Activated naive CD8-positive, alpha-beta T cell treated with anti-CD3 and anti-CD28 coated beads, Interleukin-2, amount 10 ng/mL, durations not matched to agents 7 days and 5 days (primary cell): Measurements from ENCODE around the gene FBXO47. TPM values are rescaled to one million over a fixed set of nuclear protein-coding genes. Genes with fewer than 3 reads are reported as not detected.
A peak's percentile ranks its signal among the peaks of the same experiment; 100 is the strongest.

Source experiments
- ATAC-seq: fragments of 150-1000 bp; cut with Tn5 transposase; one replicate; pipeline ENCODE4 v1.10.0; 2021; ENCODE audit warnings: low read depth, moderate library complexity
- POLR2A ChIA-PET: fragments of 350-600 bp; sonication (Branson Sonifier 250); formaldehyde crosslinking; loops from one replicate; lab custom pipeline; 2021; ENCODE audit warnings: antibody characterized with exemption; lab: Charles Lee
- DNase-seq: peaks from one replicate; pipeline ENCODE4 v3.0.0; 2021
- H3K27ac Mint-ChIP-seq: one replicate; pipeline ENCODE4 v1.8.0; 2022; ENCODE audit warnings: mild to moderate bottlenecking, mixed read lengths
- H3K27me3 Mint-ChIP-seq: one replicate; pipeline ENCODE4 v1.8.0; 2022; ENCODE audit warnings: mild to moderate bottlenecking, moderate library complexity, mixed read lengths
- H3K36me3 Mint-ChIP-seq: one replicate; pipeline ENCODE4 v1.8.0; 2021; ENCODE audit warnings: mild to moderate bottlenecking, mixed read lengths
- H3K4me1 Mint-ChIP-seq: one replicate; pipeline ENCODE4 v1.8.0; 2021; ENCODE audit warnings: mixed read lengths
- H3K4me3 Mint-ChIP-seq: one replicate; pipeline ENCODE4 v1.8.0; 2022; ENCODE audit warnings: mild to moderate bottlenecking, moderate library complexity, mixed read lengths
- H3K9me3 Mint-ChIP-seq: one replicate; pipeline ENCODE4 v1.8.0; 2021; ENCODE audit warnings: mixed read lengths
- total RNA-seq, 2 experiments: library from RNA; stranded (reverse); gene quantifications; one replicate each; pipeline ENCODE4 v1.2.3, GENCODE V29; 2021

The FBXO47 gene
- total RNA-seq, 2 experiments from 2014 or later: 0.14 TPM; not detected in 1

- Mint-ChIP-seq H3K36me3 (peaks cover 36% of the 10 kb centered on the region), H3K9me3 (no peaks in the 10 kb centered on the region), H3K4me3 (no peak overlapping the region), H3K27ac (no peak overlapping the region), H3K27me3 (no peaks in the 10 kb centered on the region), H3K4me1 (peaks cover 44% of the 10 kb centered on the region)
- POLR2A ChIA-PET: interaction anchor here (1.1 to 1.7 kb wide), 3 partner anchors 12 to 34 kb away, joined by 3 to 7 read pairs (median 4); partner anchors contain the start of genes LASP1 and LASP1NB
- DNase-seq (no peak), ATAC-seq (no peak)
Measured at GRCh38 chr17:38903404-38903803, 63.8 kb downstream of the FBXO47 start.

- Mint-ChIP-seq H3K4me1 (peaks cover 55% of the 10 kb centered on the region), H3K4me3 (peak overlapping the region; percentile 56), H3K36me3 (peaks cover 41% of the 10 kb centered on the region), H3K27me3 (no peaks in the 10 kb centered on the region), H3K9me3 (no peaks in the 10 kb centered on the region), H3K27ac (peak overlapping the region; percentile 82)
- ATAC-seq: peak; percentile 36
- DNase-seq: no peak
- POLR2A ChIA-PET: interaction anchor here (0.5 to 2.2 kb wide), 12 partner anchors 10 to 560 kb away, joined by 3 to 11 read pairs (median 6); partner anchors contain the start of genes CDK12, LASP1, LASP1NB and RPL23
Measured at GRCh38 chr17:38900978-38901656, 66.1 kb downstream of the FBXO47 start.

- Mint-ChIP-seq H3K4me3 (peak overlapping the region; percentile 68), H3K27me3 (no peaks in the 10 kb centered on the region), H3K4me1 (peaks cover 57% of the 10 kb centered on the region), H3K9me3 (no peaks in the 10 kb centered on the region), H3K27ac (peak overlapping the region; percentile 91), H3K36me3 (peaks cover 39% of the 10 kb centered on the region)
- no peak for DNase-seq
- POLR2A ChIA-PET: interaction anchor here (0.6 to 3.7 kb wide), 14 partner anchors 10 to 254 kb away, joined by 3 to 60 read pairs (median 9); partner anchors contain the start of genes LASP1, LASP1NB and RPL23
- no peak for ATAC-seq
Measured at GRCh38 chr17:38899421-38899820, 67.8 kb downstream of the FBXO47 start.

DNA sequence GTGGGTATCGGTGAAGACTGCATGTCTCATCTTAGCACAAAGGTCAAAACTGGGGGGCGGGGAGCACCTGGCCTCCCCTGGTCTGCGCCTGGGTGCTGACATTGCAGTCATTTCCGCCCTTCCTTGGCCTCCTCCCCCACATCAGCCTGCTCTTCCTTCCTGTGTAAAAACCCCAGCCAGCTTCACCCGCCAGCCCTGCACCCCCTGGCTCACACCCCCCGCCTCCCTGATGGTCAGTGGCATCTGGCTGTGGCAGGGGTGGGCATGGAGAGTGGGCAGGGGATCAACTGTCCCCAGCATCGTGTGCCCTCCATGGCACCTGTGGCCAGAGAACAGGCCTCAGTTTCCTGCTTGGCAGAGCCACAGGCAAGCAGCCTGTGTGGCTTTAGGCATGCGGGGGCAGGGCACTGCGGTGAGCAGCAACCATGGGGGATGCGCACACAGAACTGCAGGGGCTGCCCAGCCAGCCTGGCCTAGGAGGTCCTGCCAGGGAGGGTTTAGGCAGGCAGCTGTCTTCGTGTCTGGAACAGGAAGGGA lies 68.3 kb downstream of the FBXO47 start:
- Mint-ChIP-seq H3K4me3 (peak overlapping the region; percentile 68), H3K36me3 (peaks cover 38% of the 10 kb centered on the region), H3K27ac (peak overlapping the region; percentile 91), H3K4me1 (peaks cover 63% of the 10 kb centered on the region), H3K9me3 (no peaks in the 10 kb centered on the region), H3K27me3 (no peaks in the 10 kb centered on the region)
- ATAC-seq (peak; percentile 71), DNase-seq (peak; percentile 81)
- POLR2A ChIA-PET: interaction anchor here (0.6 to 3.7 kb wide), 17 partner anchors 9 to 254 kb away, joined by 3 to 60 read pairs (median 8); partner anchors contain the start of genes LASP1, LASP1NB and RPL23

DNA sequence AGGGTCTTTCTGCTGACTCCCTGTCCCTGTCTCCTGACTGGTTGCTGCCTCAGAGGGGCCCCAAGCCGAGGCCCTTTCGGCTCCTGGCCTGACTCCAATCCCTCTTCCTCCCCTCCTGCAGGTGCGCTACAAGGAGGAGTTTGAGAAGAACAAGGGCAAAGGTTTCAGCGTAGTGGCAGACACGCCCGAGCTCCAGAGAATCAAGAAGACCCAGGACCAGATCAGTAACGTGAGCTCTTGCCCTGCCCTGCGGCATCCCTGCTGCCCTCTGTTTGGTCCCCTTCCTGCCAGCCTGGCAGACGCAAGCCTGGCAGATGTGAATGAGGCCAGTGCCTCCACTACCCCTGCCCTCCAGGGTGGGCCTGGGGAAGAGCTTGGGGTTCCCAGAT lies 68.9 kb downstream of the FBXO47 start:
- POLR2A ChIA-PET: interaction anchor here (0.6 to 3.7 kb wide), 16 partner anchors 11 to 269 kb away, joined by 3 to 60 read pairs (median 8); partner anchors contain the start of genes FBXO47, LASP1, LASP1NB and RPL23
- H3K36me3 Mint-ChIP-seq: peaks cover 33% of the 10 kb centered on the region
- DNase-seq (peak; percentile 63), ATAC-seq (peak; percentile 11)
- peak overlapping the region; percentile 91 for H3K27ac Mint-ChIP-seq
- no peaks in the 10 kb centered on the region for H3K9me3 Mint-ChIP-seq
- peaks cover 66% of the 10 kb centered on the region for H3K4me1 Mint-ChIP-seq
- no peaks in the 10 kb centered on the region for H3K27me3 Mint-ChIP-seq
- H3K4me3 Mint-ChIP-seq: peak overlapping the region; percentile 68

- peaks cover 29% of the 10 kb centered on the region for H3K36me3 Mint-ChIP-seq
- POLR2A ChIA-PET: interaction anchor here (0.6 to 3.7 kb wide), 17 partner anchors 11 to 269 kb away, joined by 3 to 60 read pairs (median 5); partner anchors contain the start of genes FBXO47, LASP1, LASP1NB and RPL23
- no peak for ATAC-seq
Measured at GRCh38 chr17:38897671-38898290, 69.4 kb downstream of the FBXO47 start.

GRCh38 chr17:38897176-38897575 lies 70.0 kb downstream of the FBXO47 start:
- Mint-ChIP-seq H3K9me3 (no peaks in the 10 kb centered on the region), H3K27ac (peak overlapping the region; percentile 91), H3K4me1 (peaks cover 71% of the 10 kb centered on the region), H3K36me3 (peaks cover 29% of the 10 kb centered on the region), H3K4me3 (peak overlapping the region; percentile 68), H3K27me3 (no peaks in the 10 kb centered on the region)
- ATAC-seq: no peak
- DNase-seq: no peak
- POLR2A ChIA-PET: interaction anchor here (0.9 to 3.7 kb wide), 9 partner anchors 10 to 43 kb away, joined by 3 to 60 read pairs (median 13); partner anchors contain the start of genes LASP1, LASP1NB and RPL23

More at GRCh38 chr17:38897671-38898290, 69.4 kb downstream of the FBXO47 start:
- DNase-seq: no peak
- H3K4me1 Mint-ChIP-seq: peaks cover 67% of the 10 kb centered on the region
- peak overlapping the region; percentile 68 for H3K4me3 Mint-ChIP-seq
- H3K9me3 Mint-ChIP-seq: no peaks in the 10 kb centered on the region
- peak overlapping the region; percentile 91 for H3K27ac Mint-ChIP-seq
- no peaks in the 10 kb centered on the region for H3K27me3 Mint-ChIP-seq

DNA sequence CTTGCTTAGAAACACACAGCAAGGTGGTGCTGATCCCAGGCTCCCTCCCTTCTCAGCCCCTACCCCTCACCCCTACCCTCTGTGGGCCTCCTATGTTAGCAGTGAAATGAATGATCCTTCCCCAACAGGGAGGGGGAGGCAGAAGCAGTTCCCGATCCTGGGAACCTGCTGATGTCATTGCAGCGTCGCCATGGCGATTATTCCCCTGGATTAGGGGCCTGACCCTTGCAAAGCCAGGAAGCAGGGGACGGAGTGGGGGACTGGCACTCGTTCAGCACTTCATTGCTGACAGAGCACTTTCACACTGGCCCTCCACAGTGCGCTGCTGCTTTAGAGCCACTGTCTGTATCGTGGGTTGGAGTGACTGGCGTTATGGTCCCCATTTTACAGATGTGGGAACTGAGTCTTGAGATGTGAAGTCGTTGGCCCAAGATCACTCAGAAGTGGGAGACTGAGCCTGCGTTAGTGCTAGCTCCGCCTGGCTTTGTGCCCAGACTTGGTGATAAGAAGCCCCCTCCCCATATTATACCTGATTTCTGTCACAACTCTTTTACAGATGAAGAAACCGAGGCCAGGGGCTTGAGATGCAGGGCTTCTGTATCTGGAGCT lies 70.8 kb downstream of the FBXO47 start:
- no peak for DNase-seq
- Mint-ChIP-seq H3K4me3 (no peak overlapping the region), H3K27ac (peak overlapping the region; percentile 91), H3K4me1 (peaks cover 77% of the 10 kb centered on the region), H3K36me3 (peaks cover 31% of the 10 kb centered on the region), H3K27me3 (no peaks in the 10 kb centered on the region), H3K9me3 (no peaks in the 10 kb centered on the region)
- ATAC-seq: no peak
- POLR2A ChIA-PET: interaction anchor here (1.1 to 3.7 kb wide), 5 partner anchors 9 to 43 kb away, joined by 3 to 60 read pairs (median 19); partner anchors contain the start of genes LASP1 and RPL23

GRCh38 chr17:38894276-38894675 lies 72.9 kb downstream of the FBXO47 start:
- DNase-seq (no peak), ATAC-seq (no peak)
- H3K4me1 Mint-ChIP-seq: peaks cover 79% of the 10 kb centered on the region
- no peaks in the 10 kb centered on the region for H3K27me3 Mint-ChIP-seq
- H3K9me3 Mint-ChIP-seq: no peaks in the 10 kb centered on the region
- H3K4me3 Mint-ChIP-seq: peak overlapping the region; percentile 14
- peak overlapping the region; percentile 81 for H3K27ac Mint-ChIP-seq
- H3K36me3 Mint-ChIP-seq: peaks cover 31% of the 10 kb centered on the region
- POLR2A ChIA-PET: interaction anchor here (0.6 to 4.7 kb wide), 8 partner anchors 9 to 559 kb away, joined by 3 to 42 read pairs (median 6); partner anchors contain the start of gene LASP1

DNA sequence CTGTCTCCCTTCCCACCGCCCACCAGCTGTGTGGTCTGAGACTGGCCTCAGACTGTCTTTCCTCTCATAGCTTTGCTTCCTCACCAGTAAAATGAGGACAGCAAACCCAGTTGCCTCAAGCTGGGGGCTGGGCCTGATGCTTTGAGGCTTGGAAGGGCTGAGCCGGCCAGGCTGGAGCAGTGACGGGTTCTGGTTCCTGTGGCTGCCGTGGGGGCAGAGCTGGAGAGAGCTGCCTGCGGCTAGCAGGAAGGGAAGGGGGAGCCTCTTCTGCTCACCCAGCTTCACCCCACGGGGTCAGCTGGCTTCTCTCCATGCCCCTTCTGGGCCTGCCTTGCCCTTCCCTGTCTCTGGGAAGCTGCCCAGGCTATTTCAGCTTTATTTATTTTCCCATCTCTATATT lies 73.6 kb downstream of the FBXO47 start:
- Mint-ChIP-seq H3K9me3 (no peaks in the 10 kb centered on the region), H3K27ac (peak overlapping the region; percentile 81), H3K27me3 (no peaks in the 10 kb centered on the region), H3K4me1 (peaks cover 79% of the 10 kb centered on the region), H3K36me3 (peaks cover 29% of the 10 kb centered on the region), H3K4me3 (peak overlapping the region; percentile 54)
- DNase-seq (peak; percentile 68), ATAC-seq (peak; percentile 53)
- POLR2A ChIA-PET: interaction anchor here (0.6 to 4.7 kb wide), 11 partner anchors 8 to 131 kb away, joined by 3 to 42 read pairs (median 5); partner anchors contain the start of genes LASP1, LASP1NB and RPL23

GRCh38 chr17:38893113-38893512 lies 74.1 kb downstream of the FBXO47 start:
- Mint-ChIP-seq H3K4me1 (peaks cover 79% of the 10 kb centered on the region), H3K9me3 (no peaks in the 10 kb centered on the region), H3K4me3 (peak overlapping the region; percentile 54), H3K27me3 (no peaks in the 10 kb centered on the region), H3K27ac (peak overlapping the region; percentile 81), H3K36me3 (peaks cover 29% of the 10 kb centered on the region)
- POLR2A ChIA-PET: interaction anchor here (0.6 to 4.7 kb wide), 9 partner anchors 11 to 131 kb away, joined by 3 to 42 read pairs (median 5); partner anchors contain the start of genes LASP1, LASP1NB and RPL23
- DNase-seq (no peak), ATAC-seq (no peak)

- Mint-ChIP-seq H3K27me3 (no peaks in the 10 kb centered on the region), H3K27ac (peak overlapping the region; percentile 81), H3K36me3 (peaks cover 26% of the 10 kb centered on the region), H3K9me3 (no peaks in the 10 kb centered on the region), H3K4me1 (peaks cover 78% of the 10 kb centered on the region), H3K4me3 (peak overlapping the region; percentile 31)
- no peak for ATAC-seq
- POLR2A ChIA-PET: interaction anchor here (1.0 to 4.7 kb wide), 6 partner anchors 11 to 38 kb away, joined by 3 to 42 read pairs (median 8); partner anchors contain the start of genes LASP1, LASP1NB and RPL23
- no peak for DNase-seq
Measured at GRCh38 chr17:38892620-38893019, 74.6 kb downstream of the FBXO47 start.
